ENCODE measurements around the gene COL13A1.
A peak's percentile ranks its signal among the peaks of the same experiment; 100 is the strongest.

COL13A1 gene

GRCh38 chr10:69848454-69848853 is 46.7 kb downstream of the COL13A1 start:
- no peak for DNase-seq

DNA sequence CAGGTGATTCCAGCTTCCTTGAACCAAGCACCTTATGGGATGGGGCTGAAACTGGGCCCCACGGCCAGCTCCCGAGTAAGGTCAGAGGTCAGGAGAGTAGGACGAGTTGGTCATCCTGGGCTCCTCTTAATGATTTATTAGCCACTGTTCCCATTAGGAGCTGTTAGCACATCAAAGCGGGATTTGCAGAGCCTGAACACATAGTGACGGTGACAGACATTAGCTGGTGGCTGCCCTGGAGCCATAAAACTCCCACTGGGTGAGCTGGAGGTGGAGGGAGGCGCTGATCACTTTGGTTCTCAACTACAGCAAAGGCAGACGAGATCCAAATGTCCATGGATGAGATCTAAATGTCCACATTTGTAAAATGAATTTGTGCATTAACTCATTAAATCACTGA is 48.1 kb downstream of the COL13A1 start:
- DNase-seq: no peak

- no peak for DNase-seq
Observed at GRCh38 chr10:69850440-69850839, 48.7 kb downstream of the COL13A1 start.

DNA sequence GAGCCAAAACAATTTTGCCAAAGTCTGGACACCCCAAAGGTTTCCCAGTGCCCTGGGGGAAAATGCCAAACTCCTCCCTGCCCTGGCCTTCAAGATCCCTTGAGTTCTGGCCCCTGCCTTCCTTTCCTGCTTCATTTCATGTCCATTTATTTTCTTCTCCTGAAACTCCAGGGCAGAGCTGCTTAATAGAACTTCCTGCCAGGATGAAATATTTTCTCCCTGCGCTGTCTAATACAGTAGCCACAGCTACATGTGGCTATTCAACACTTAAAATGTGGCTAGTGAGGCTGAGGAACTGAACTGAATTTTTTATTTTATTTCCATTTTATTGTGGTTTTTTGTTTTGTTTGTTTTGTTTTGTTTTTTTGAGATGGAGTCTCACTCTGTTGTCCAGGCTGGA is 49.6 kb downstream of the COL13A1 start:
- no peak for DNase-seq

- no peak for DNase-seq
Observed at GRCh38 chr10:69853064-69853463, 51.4 kb downstream of the COL13A1 start.

GRCh38 chr10:69854511-69855345 is 53.0 kb downstream of the COL13A1 start:
- DNase-seq: no peak

- DNase-seq: no peak
Observed at GRCh38 chr10:69855346-69856111, 53.8 kb downstream of the COL13A1 start.

GRCh38 chr10:69856601-69857166 is 55.0 kb downstream of the COL13A1 start:
- DNase-seq: no peak

DNA sequence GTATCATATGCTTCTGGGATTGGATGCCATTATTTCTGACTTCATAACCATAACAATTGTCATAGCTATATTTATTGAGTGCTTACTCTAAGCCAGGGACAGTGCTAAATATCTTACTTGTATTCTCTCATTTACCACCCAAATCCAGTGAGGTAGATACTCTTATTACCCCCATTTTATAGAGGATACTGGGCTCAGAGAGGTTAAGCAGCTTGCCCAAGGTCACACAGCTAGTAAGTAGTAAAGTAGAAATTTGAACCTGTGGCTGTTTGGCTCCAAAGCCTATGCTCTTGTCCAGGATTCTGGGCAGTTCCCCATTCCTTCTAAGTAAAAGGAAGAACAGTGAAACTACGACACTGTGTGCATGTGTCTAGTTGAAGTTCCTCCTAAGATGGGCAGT is 56.5 kb downstream of the COL13A1 start:
- DNase-seq: no peak

- no peak for DNase-seq
Observed at GRCh38 chr10:69860271-69860670, 58.6 kb downstream of the COL13A1 start.

GRCh38 chr10:69861251-69862240 is 59.8 kb downstream of the COL13A1 start:
- no peak for DNase-seq

DNA sequence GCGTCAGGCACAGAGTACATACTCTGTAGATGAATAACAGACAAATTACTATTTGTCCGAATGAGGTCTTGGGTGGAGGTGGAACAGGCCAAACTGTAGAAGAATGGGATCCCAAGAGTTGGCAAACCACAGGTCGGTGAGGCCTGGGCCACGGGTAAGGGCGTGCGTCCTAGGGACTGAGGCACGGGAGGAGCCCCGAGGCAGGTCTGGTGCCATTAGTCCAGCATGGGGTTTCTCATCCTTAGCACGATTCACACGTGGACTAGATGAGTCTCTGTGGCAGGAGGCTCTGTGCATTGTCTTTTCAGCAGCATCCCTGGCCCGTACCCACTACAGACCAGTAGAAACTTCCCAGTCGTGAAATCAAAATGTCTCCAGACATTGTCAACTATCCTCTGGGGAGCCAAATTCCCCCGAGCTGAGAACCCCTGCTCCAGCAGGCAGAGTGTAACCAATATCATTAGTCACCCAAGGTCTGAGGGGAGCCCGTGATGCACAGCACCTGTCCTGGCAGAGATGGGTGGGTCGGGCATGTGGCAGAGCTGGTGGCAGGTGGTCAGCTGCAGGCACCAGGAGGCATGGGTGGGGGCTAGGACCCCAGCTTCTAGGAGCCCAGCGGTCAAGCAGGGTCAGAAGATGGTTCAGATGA is 61.3 kb downstream of the COL13A1 start:
- no peak for DNase-seq

- DNase-seq: no peak
Observed at GRCh38 chr10:69863580-69863979, 61.9 kb downstream of the COL13A1 start.

- no peak for DNase-seq
Observed at GRCh38 chr10:69864321-69864720, 62.6 kb downstream of the COL13A1 start.

DNA sequence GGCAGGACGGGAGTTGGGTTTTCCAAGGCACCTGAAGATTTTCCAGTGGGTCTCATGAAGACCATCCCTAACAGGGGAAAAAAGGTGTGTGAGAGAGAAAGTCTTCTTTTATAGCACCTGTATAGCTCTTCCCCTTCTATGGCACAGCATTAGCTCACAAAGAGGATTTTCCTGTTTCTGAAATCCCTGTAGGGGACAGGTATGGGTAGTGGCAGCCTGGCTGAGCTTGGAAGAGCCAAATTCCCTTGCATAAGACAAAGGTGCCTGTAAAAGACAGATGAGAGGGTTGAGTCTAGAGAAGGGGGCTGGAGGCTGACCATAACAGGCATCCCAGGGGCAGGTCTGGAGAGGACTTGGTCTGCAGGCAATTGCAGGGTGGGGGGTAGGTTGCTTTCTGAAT is 63.7 kb downstream of the COL13A1 start:
- no peak for DNase-seq

GRCh38 chr10:69866246-69866687 is 64.6 kb downstream of the COL13A1 start:
- no peak for DNase-seq

GRCh38 chr10:69866688-69867461 is 65.2 kb downstream of the COL13A1 start:
- DNase-seq: peak; percentile 78

DNA sequence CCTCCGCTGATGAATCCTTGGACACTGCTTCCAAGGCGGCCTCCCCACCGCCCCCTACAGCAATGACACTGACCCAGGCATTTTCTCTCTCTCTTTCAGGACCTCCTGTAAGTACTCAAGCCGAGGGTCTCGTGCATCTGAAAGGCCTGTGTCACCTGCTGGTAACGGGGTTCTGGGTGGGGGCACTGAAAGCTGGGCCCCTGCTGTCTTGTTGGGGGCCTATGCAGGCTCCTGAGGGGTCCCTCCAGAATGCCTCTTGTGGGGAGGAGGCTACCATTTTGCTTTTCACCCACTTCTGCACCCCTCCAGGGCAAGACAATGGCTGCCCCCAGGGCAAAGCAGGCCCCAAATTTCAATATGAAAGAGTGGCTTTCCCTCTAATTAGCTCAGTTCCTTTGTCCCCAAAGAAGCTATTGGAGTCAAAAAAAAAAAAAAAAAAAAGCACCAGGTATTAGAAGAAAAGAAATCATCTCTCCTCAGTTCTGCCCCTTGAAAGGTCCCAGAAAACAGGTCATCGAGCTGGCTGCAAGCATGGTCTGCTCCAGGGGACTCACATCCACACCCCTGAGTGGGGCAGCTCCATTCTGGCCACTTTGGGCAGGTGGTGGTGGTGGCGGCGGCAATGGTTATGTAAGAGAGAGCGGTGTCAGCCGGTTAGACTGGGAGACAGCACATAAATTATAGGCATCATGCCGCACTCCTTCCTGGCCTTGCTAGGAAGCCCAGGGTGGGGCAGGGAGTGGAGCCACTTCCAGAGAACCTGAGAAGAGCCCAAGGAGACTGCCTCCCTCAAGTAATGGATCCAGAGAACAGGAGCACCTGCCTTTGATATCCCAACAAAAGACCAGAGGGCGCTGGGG is 66.2 kb downstream of the COL13A1 start:
- no peak for DNase-seq

GRCh38 chr10:69868821-69869220 is 67.1 kb downstream of the COL13A1 start:
- no peak for DNase-seq

DNA sequence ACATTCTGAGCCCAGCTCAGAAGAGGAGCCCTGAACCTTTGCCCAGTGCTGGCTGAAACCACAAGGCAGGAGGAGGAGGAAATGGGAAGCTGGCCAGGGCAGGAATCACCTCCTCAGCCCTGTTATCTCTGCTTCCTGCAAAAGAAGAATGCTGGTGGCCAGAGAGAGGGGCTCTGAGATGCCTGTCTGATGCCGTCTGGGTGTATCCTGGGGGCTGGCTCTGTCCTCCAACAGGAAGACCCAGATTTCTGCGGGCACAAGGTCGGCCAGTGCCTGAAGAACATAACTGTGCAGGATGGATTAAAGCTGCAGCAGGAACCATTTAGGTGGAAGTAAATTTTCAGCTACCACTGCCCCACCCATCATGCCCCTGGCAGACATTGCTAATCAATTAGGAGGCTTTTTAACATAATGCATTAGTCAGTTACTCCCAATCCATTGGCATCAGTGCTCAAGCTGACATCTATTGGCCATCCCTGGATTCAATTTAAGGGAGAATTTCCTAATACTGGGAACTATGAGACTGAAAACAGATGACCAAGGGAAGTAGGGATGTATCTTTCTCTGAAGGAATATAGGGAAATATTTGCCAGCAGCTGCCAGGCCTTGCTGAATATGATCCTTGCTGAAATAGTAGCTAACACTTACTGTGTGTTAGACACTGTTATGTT is 67.7 kb downstream of the COL13A1 start:
- DNase-seq: no peak

All from retina (tissue), 1 donor.